Colonic mucosa (tissue), 4 donors: ENCODE data around the gene RSU1. TPM values are rescaled to one million over a fixed set of nuclear protein-coding genes. Genes with fewer than 3 reads are reported as not detected.
"Not testable (repeated sequence)": the region's sequence is repeated elsewhere in the genome, so short reads cannot be mapped to it uniquely, and the experiment has no call there.

Experiments
- DNase-seq: peaks from one replicate; pipeline ENCODE4 v3.0.0-alpha.2; 2020
- H3K27ac ChIP-seq: fragments of 200-600 bp; one replicate; pipeline ENCODE4 v1.8.0; 2021
- H3K27me3 ChIP-seq: fragments of 200-600 bp; one replicate; pipeline ENCODE4 v1.8.0; 2021
- H3K36me3 ChIP-seq: fragments of 200-600 bp; one replicate; pipeline ENCODE4 v1.8.0; 2021
- H3K4me1 ChIP-seq: fragments of 200-600 bp; one replicate; pipeline ENCODE4 v1.8.0; 2021; ENCODE audit warnings: mild to moderate bottlenecking
- H3K4me3 ChIP-seq: fragments of 200-600 bp; one replicate; pipeline ENCODE4 v1.8.0; 2021
- H3K9ac ChIP-seq, 2 donors: one replicate each; pipeline ENCODE4 v1.7.0; 2013; ENCODE audit warnings: control low read depth in 2 of 2, low read depth in 2 of 2, low read length in 2 of 2
- H3K9me3 ChIP-seq: fragments of 200-600 bp; one replicate; pipeline ENCODE4 v1.8.0; 2021
- intact Hi-C: fragments of 100-400 bp; cut with DNase I; formaldehyde crosslinking; loops from one replicate; pipeline ENCODE4 v1.14.1; 2022
- total RNA-seq, 2 donors: library from RNA; stranded (reverse); fragmentation: NEBNext Ultra II Directional in 1 of 2; extraction: Animal tissue kit (Norgen Biotek cat#: 25700) in 1 of 2; gene quantifications; one replicate each; pipeline ENCODE4 v1.2.1, GENCODE V29; 2021
- TF ChIP-seq, protein P1 (sequence below): fragments of 200-600 bp; IDR thresholded peaks from one replicate; pipeline ENCODE4 v1.8.0; 2022; ENCODE audit warnings: antibody characterized with exemption, mild to moderate bottlenecking
- donor health status: healthy.
- donor health status: DM: no; HTN: no; CAD: no.
- donor health status: DM: no; HTN: no; CAD: no.

RSU1 gene
- total RNA-seq, 2 donors from 2014 or later, result 44.3 to 82.9 TPM

DNA sequence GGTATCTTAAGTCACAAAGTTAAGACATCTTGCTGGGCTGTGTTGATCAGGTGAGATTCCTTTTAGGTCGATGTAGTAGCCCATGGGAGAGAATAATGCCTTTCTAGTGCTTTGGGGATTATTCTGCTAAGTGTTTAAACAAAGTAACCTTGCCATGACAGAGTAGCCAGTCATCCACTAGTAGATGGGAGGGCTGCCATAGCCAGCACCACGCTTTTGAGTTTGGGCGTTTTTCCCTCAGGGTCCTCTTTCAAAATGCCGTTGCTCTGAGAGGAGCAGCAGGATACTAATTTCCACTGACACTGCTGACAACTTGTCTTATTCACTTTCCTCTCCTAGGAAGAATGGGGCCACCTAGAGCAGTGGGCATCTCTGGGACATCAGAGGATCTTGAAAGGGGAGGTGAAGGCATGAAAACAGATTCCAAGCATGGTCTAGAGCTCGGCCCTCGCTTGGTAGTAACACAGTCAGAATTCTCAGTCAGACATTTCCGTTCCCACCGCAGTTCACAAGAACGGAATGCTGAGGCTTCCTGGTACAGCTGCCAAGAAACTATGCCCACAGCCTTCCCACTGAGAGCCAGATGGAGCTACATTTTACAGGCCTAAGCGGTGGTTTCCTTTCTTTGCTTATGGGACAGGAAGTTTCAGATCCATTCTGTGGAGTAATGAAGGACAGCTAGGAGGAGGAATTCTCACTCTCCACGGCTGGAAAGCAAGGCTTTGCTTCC lies 15.3 kb upstream of the RSU1 start:
- Histone ChIP-seq H3K27ac (peak overlapping the region; percentile 75), H3K9ac (peak overlapping the region in 1 of 2 donors; percentile 36), H3K27me3 (no peaks in the 10 kb centered on the region), H3K9me3 (no peaks in the 10 kb centered on the region), H3K4me3 (no peak overlapping the region), H3K4me1 (peaks cover 6% of the 10 kb centered on the region), H3K36me3 (no peaks in the 10 kb centered on the region)
- DNase-seq, result peak; percentile 72
- intact Hi-C loops, result no loop called here
- TF ChIP-seq, protein P1, sequence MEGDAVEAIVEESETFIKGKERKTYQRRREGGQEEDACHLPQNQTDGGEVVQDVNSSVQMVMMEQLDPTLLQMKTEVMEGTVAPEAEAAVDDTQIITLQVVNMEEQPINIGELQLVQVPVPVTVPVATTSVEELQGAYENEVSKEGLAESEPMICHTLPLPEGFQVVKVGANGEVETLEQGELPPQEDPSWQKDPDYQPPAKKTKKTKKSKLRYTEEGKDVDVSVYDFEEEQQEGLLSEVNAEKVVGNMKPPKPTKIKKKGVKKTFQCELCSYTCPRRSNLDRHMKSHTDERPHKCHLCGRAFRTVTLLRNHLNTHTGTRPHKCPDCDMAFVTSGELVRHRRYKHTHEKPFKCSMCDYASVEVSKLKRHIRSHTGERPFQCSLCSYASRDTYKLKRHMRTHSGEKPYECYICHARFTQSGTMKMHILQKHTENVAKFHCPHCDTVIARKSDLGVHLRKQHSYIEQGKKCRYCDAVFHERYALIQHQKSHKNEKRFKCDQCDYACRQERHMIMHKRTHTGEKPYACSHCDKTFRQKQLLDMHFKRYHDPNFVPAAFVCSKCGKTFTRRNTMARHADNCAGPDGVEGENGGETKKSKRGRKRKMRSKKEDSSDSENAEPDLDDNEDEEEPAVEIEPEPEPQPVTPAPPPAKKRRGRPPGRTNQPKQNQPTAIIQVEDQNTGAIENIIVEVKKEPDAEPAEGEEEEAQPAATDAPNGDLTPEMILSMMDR, result no peak

DNA sequence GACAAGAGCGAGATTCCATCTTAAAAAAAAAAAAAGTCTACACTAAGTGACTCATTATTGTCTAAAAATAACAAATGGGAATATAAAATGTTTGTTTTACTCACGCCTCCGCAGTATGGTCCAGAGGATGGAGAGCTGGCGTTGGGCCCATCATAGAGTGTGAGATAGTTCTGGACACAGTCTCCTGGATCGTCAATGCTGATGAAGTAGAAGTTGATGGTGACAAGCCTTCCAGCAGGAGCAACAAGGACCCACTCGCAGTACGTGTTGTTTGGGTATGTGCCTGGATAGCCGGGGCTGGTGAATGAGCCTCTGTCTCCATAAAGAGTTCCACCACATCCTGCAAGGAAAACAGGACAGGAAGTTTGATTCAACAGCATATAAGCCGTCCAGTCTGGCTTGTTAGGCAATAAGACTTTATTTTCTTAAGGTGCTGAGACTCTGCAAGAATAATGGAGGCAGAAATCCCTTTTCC lies 11.5 kb upstream of the RSU1 start:
- peaks cover 6% of the 10 kb centered on the region for H3K4me1 ChIP-seq
- H3K4me3 ChIP-seq, result no peak overlapping the region
- no peaks in the 10 kb centered on the region for H3K36me3 ChIP-seq
- intact Hi-C loops, result loop anchor here (5.0 kb wide), 1 partner anchor 424 kb away; no protein-coding TSS in a partner anchor
- no peak overlapping the region for H3K27ac ChIP-seq
- no peaks in the 10 kb centered on the region for H3K27me3 ChIP-seq
- no peak for DNase-seq
- H3K9me3 ChIP-seq, result no peaks in the 10 kb centered on the region
- TF ChIP-seq, protein P1, result no peak
- H3K9ac ChIP-seq, result no peak overlapping the region

DNA sequence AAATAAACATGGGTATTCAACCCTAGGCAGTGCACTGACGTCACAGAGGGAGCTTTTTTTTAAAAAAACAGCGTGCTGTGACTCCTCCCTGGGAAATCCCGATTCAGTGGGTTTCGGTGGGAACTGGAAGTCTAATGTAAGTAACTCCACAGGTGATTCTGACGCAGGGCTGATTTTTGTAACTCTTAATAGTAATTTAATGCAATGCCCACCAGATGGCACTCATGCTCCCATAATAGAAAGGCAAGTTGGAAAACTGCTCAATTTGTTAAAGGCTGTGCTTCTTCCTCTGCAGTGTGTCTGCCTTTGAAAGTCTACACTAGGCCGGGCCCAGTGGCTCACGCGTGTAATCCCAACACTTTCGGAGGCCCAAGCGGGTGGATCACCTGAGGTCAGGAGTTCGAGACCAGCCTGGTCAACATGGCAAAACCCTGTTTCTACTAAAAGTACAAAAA lies 10.9 kb upstream of the RSU1 start:
- no peak overlapping the region for H3K9ac ChIP-seq

DNA sequence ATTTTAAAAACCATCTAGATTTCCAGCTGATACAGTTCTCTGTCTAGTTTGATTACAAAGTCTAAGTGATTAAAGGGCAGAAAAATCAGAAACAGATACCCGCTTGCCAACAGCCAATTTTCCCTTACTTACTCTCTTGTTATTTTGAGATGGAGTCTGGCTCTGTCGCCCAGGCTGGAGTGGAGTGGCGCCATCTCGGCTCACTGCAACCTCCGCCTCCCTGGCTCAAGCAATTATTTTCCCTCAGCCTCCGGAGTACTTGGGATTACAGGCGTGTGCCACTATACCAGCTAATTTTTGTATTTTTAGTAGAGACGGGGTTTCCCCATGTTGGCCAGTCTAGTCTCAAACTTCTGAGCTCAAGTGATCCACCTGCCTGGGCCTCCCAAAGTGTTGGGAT lies 10.2 kb upstream of the RSU1 start:
- H3K27ac ChIP-seq, DNase-seq, H3K9me3 ChIP-seq, H3K9ac ChIP-seq, H3K36me3 ChIP-seq, H3K4me1 ChIP-seq, H3K4me3 ChIP-seq, H3K27me3 ChIP-seq: not testable (repeated sequence)
- intact Hi-C loops, result loop anchor here (5.0 kb wide), 1 partner anchor 425 kb away; no protein-coding TSS in a partner anchor

More for the DNA sequence above, 10.9 kb upstream of the RSU1 start:
- H3K27ac ChIP-seq, result no peak overlapping the region
- peaks cover 6% of the 10 kb centered on the region for H3K4me1 ChIP-seq
- DNase-seq, result peak; percentile 72
- H3K36me3 ChIP-seq, result no peaks in the 10 kb centered on the region
- intact Hi-C loops, result loop anchor here (5.0 kb wide), 1 partner anchor 424 kb away; no protein-coding TSS in a partner anchor
- H3K4me3 ChIP-seq, result no peak overlapping the region
- TF ChIP-seq, protein P1, result peak; percentile 40
- no peaks in the 10 kb centered on the region for H3K27me3 ChIP-seq
- H3K9me3 ChIP-seq, result no peaks in the 10 kb centered on the region

DNA sequence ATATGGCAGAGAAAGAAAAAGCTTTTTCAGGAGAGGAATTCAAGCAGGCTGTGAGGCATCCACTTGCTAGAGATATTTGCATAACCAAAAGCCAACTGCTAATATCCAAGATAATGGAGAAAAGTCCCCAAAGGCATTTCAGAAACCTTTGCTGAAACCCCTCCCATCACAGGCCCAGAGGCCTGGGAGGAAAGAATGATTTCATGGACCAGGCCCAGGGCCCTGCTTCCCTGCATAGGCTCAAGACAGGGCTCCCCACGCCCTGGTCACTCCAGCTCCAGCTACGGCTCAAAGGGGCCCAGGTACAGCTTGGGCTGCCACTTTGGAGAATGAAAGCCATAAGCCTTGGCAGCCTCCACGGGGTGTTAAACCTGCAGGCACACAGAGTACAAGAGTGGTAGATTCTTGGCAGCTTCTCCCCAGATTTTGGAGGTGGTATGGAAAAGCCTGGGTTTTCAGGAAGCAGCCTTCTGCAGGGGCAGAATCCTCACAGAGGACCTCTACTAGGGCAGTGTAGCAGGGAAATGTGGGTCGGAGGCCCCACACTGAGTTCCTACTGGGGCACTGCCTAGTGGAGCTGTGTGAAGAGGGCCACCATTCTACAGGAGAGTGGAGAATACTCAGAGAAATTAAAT lies 5.6 kb upstream of the RSU1 start:
- intact Hi-C loops, result no loop called here
- Histone ChIP-seq H3K27ac (no peak overlapping the region), H3K4me1 (no peaks in the 10 kb centered on the region), H3K36me3 (no peaks in the 10 kb centered on the region), H3K9me3 (no peaks in the 10 kb centered on the region), H3K27me3 (no peaks in the 10 kb centered on the region), H3K4me3 (no peak overlapping the region), H3K9ac (no peak overlapping the region)
- TF ChIP-seq, protein P1, result no peak
- DNase-seq, result no peak
